H9 (cell line): ENCODE data around the gene TTK. TPM values are rescaled to one million over a fixed set of nuclear protein-coding genes. Genes with fewer than 3 reads are reported as not detected.

ENCODE experiments used
- DNase-seq: peaks from one replicate; pipeline ENCODE4 v3.0.0-alpha.2; 2017
- H2AFZ ChIP-seq: one replicate; pipeline ENCODE4 v1.6.1; 2013; ENCODE audit warnings: mild to moderate bottlenecking, low read length, control low read depth, moderate library complexity
- H2AK5ac ChIP-seq: 2 replicates; pipeline ENCODE4 v1.6.1; 2013; ENCODE audit warnings: low read length, control low read depth, mixed read lengths; ENCODE audit not compliant: insufficient read length
- H2BK120ac ChIP-seq: one replicate; pipeline ENCODE4 v1.6.1; 2013; ENCODE audit warnings: low read depth, mild to moderate bottlenecking, low read length, control low read depth, inconsistent platforms; ENCODE audit not compliant: poor library complexity, severe bottlenecking
- H2BK12ac ChIP-seq: 2 replicates; pipeline ENCODE4 v1.6.1; 2013; ENCODE audit warnings: low read length, control low read depth, mixed read lengths, low read depth; ENCODE audit not compliant: insufficient read length
- H2BK15ac ChIP-seq: 2 replicates; pipeline ENCODE4 v1.6.1; 2013; ENCODE audit warnings: low read depth, low read length, control low read depth
- H2BK20ac ChIP-seq: one replicate; pipeline ENCODE4 v1.6.1; 2013; ENCODE audit warnings: low read depth, mild to moderate bottlenecking, low read length, control low read depth, inconsistent platforms; ENCODE audit not compliant: poor library complexity, severe bottlenecking
- H2BK5ac ChIP-seq: 2 replicates; pipeline ENCODE4 v1.6.1; 2013; ENCODE audit warnings: low read length, control low read depth, mixed read lengths; ENCODE audit not compliant: insufficient read length
- H3K14ac ChIP-seq: 2 replicates; pipeline ENCODE4 v1.6.1; 2013; ENCODE audit warnings: low read length, control low read depth; ENCODE audit not compliant: insufficient read depth
- H3K18ac ChIP-seq: 2 replicates; pipeline ENCODE4 v1.6.1; 2013; ENCODE audit warnings: low read depth, mild to moderate bottlenecking, mixed read lengths, low read length, control low read depth; ENCODE audit not compliant: insufficient read length
- H3K23ac ChIP-seq: 2 replicates; pipeline ENCODE4 v1.6.1; 2013; ENCODE audit warnings: low read length, control low read depth, mixed read lengths, low read depth; ENCODE audit not compliant: insufficient read length
- H3K23me2 ChIP-seq: 2 replicates; pipeline ENCODE4 v1.6.1; 2013; ENCODE audit warnings: low read depth, mild to moderate bottlenecking, mixed read lengths, low read length, control low read depth; ENCODE audit not compliant: insufficient read length, poor library complexity, severe bottlenecking
- H3K27ac ChIP-seq: 2 replicates; pipeline ENCODE4 v1.5.1; 2013; ENCODE audit warnings: low read length, control low read depth, mixed read lengths, low read depth; ENCODE audit not compliant: insufficient read length
- H3K27me3 ChIP-seq: 2 replicates; pipeline ENCODE4 v1.6.1; 2013; ENCODE audit warnings: low read length, control low read depth, inconsistent platforms; ENCODE audit not compliant: insufficient read depth
- H3K4ac ChIP-seq: 2 replicates; pipeline ENCODE4 v1.6.1; 2013; ENCODE audit warnings: low read depth, mild to moderate bottlenecking, control low read depth, inconsistent platforms, low read length, moderate library complexity
- H3K4me1 ChIP-seq: 2 replicates; pipeline ENCODE4 v1.6.1; 2013; ENCODE audit warnings: low read length, control low read depth, inconsistent platforms; ENCODE audit not compliant: insufficient read depth
- H3K4me2 ChIP-seq: 2 replicates; pipeline ENCODE4 v1.6.1; 2013; ENCODE audit warnings: low read length, control low read depth, mixed read lengths; ENCODE audit not compliant: insufficient read length, insufficient read depth
- H3K56ac ChIP-seq: 2 replicates; pipeline ENCODE4 v1.6.1; 2013; ENCODE audit warnings: low read depth, mild to moderate bottlenecking, mixed read lengths, low read length, control low read depth; ENCODE audit not compliant: insufficient read length
- H3K79me1 ChIP-seq: 2 replicates; pipeline ENCODE4 v1.6.1; 2013; ENCODE audit warnings: low read depth, mild to moderate bottlenecking, moderate library complexity, low read length, control low read depth, inconsistent platforms; ENCODE audit not compliant: insufficient read depth, poor library complexity, severe bottlenecking
- H3K79me2 ChIP-seq: 2 replicates; pipeline ENCODE4 v1.6.1; 2013; ENCODE audit warnings: low read length, control low read depth, inconsistent platforms; ENCODE audit not compliant: insufficient read depth
- H3K9ac ChIP-seq: 2 replicates; pipeline ENCODE4 v1.6.1; 2013; ENCODE audit warnings: low read length, control low read depth, mixed read lengths; ENCODE audit not compliant: insufficient read length; ENCODE audit errors: extremely low read depth
- H3K9me3 ChIP-seq: one replicate; pipeline ENCODE4 v1.6.1; 2013; ENCODE audit warnings: low read depth, low read length, inconsistent platforms; ENCODE audit not compliant: control insufficient read depth
- H3T11ph ChIP-seq: one replicate; pipeline ENCODE4 v1.6.1; 2013; ENCODE audit warnings: mild to moderate bottlenecking, low read length, control low read depth, inconsistent platforms
- H4K20me1 ChIP-seq: one replicate; pipeline ENCODE4 v1.6.1; 2013; ENCODE audit not compliant: control insufficient read depth, insufficient read length, insufficient read depth
- H4K5ac ChIP-seq: 2 replicates; pipeline ENCODE4 v1.6.1; 2013; ENCODE audit warnings: low read depth, mild to moderate bottlenecking, mixed read lengths, low read length, control low read depth; ENCODE audit not compliant: insufficient read length
- H4K8ac ChIP-seq: replicated peaks from 2 replicates; pipeline ENCODE4 v1.6.1; 2013; ENCODE audit warnings: low read length, control low read depth, mixed read lengths, low read depth; ENCODE audit not compliant: insufficient read length
- H4K91ac ChIP-seq: 2 replicates; pipeline ENCODE4 v1.6.1; 2013; ENCODE audit warnings: low read depth, mild to moderate bottlenecking, moderate library complexity, mixed read lengths, low read length, control low read depth; ENCODE audit not compliant: insufficient read length
- H3K27ac Mint-ChIP-seq, 3 experiments: 2 replicates in 2 of 3; 3 replicates in 1 of 3; pipeline ENCODE4 v1.8.0; 2020 to 2021; ENCODE audit warnings: mixed read lengths in 3 of 3, mild to moderate bottlenecking in 1 of 3, moderate library complexity in 1 of 3
- H3K27me3 Mint-ChIP-seq: 2 replicates; pipeline ENCODE4 v1.8.0; 2021; ENCODE audit warnings: low read depth, mild to moderate bottlenecking, moderate library complexity, mixed read lengths
- H3K36me3 Mint-ChIP-seq, 3 experiments: 2 replicates in 2 of 3; 3 replicates in 1 of 3; pipeline ENCODE4 v1.8.0; 2020 to 2021; ENCODE audit warnings: low read depth in 3 of 3, mixed read lengths in 3 of 3; ENCODE audit not compliant: insufficient read depth in 1 of 3
- H3K4me1 Mint-ChIP-seq, 2 experiments: 2 replicates each; pipeline ENCODE4 v1.8.0; 2020; ENCODE audit warnings: mixed read lengths in 2 of 2
- H3K4me3 Mint-ChIP-seq, 2 experiments: 2 replicates in 1 of 2; 3 replicates in 1 of 2; pipeline ENCODE4 v1.8.0; 2020 to 2021; ENCODE audit warnings: mild to moderate bottlenecking in 2 of 2, mixed read lengths in 2 of 2, moderate library complexity in 1 of 2
- H3K9me3 Mint-ChIP-seq, 2 experiments: 2 replicates in 1 of 2; 3 replicates in 1 of 2; pipeline ENCODE4 v1.8.0; 2020; ENCODE audit warnings: mild to moderate bottlenecking in 2 of 2, mixed read lengths in 2 of 2, moderate library complexity in 1 of 2
- CTCF ChIP-seq: fragments of 200-600 bp; sonication (generic); conservative IDR thresholded peaks from 3 replicates; pipeline ENCODE4 v1.8.0; 2021; ENCODE audit warnings: antibody characterized with exemption, mild to moderate bottlenecking
- WGBS: extraction: QIAGEN DNeasy Blood & Tissue Kit; methylation state at CpG from one replicate; pipeline ENCODE4 v1.1.7; 2013; ENCODE audit warnings: missing lambda C conversion rate, low lambda C conversion rate, mixed read lengths; ENCODE audit not compliant: insufficient read length; ENCODE audit errors: extremely low coverage; 5-methylcytosine and 5-hydroxymethylcytosine counted together
- total RNA-seq: library from RNA; stranded (reverse); gene quantifications from 2 replicates; pipeline ENCODE4 v1.2.1, GENCODE V29; 2021

TTK gene
- total RNA-seq, 1 experiment from 2014 or later, result 47.5 TPM

GRCh38 chr6:79984261-79984660 is 20.2 kb upstream of the TTK start:
- Histone ChIP-seq H3K79me2 (no peaks in the 10 kb centered on the region), H3K4ac (no peak overlapping the region), H3K9me3 (no peaks in the 10 kb centered on the region), H3K27ac (no peak overlapping the region), H3K23ac (no peak overlapping the region), H4K5ac (no peak overlapping the region), H2BK5ac (no peak overlapping the region), H2BK15ac (no peak overlapping the region), H2BK20ac (no peak overlapping the region), H4K20me1 (no peaks in the 10 kb centered on the region), H2AK5ac (no peak overlapping the region), H4K91ac (no peak overlapping the region), H3K27me3 (no peaks in the 10 kb centered on the region), H3K14ac (no peak overlapping the region), H2BK120ac (no peak overlapping the region), H2BK12ac (no peak overlapping the region), H3T11ph (no peak overlapping the region), H3K56ac (no peak overlapping the region), H2AFZ (no peak overlapping the region), H3K18ac (no peak overlapping the region), H3K79me1 (no peaks in the 10 kb centered on the region), H4K8ac (no peak overlapping the region), H3K9ac (no peak overlapping the region), H3K23me2 (no peaks in the 10 kb centered on the region), H3K4me1 (no peaks in the 10 kb centered on the region), H3K4me2 (no peak overlapping the region)
- H3K4me1 Mint-ChIP-seq, result no peaks in the 10 kb centered on the region; a peak in 1 of 4 replicates
- peak; percentile 31; the same call in 1 of the 3 replicates for TF ChIP-seq CTCF
- H3K9me3 Mint-ChIP-seq, result no peaks in the 10 kb centered on the region
- peak; percentile 39 for DNase-seq
- H3K36me3 Mint-ChIP-seq, result no peaks in the 10 kb centered on the region
- H3K4me3 Mint-ChIP-seq, result no peak overlapping the region
- no peak overlapping the region for H3K27ac Mint-ChIP-seq
- no peaks in the 10 kb centered on the region for H3K27me3 Mint-ChIP-seq
- WGBS, result no CpG with 5 or more reads among the region's 2 CpGs
